HT1080 (cell line): ENCODE measurements around the gene NEURL1. TPM values are rescaled to one million over a fixed set of nuclear protein-coding genes. Genes with fewer than 3 reads are reported as not detected.

Experiments
- total RNA-seq: library from RNA; depleted of rRNA; stranded (reverse); fragments of >200 nt; shearing (Covaris generic); gene quantifications from 2 replicates; pipeline ENCODE4 v1.2.3, GENCODE V29; 2014; rRNA removed

The NEURL1 gene
- total RNA-seq, 1 experiment from 2014 or later: not detected

Other genes with a start within 250 kb of the NEURL1 start
- gene RPEL1, start 247.8 kb upstream of the NEURL1 start, total RNA-seq: not detected in 2 replicates
- gene INA, start 216.6 kb upstream of the NEURL1 start, total RNA-seq: not detected in 2 replicates
- gene PCGF6, start 142.6 kb upstream of the NEURL1 start, total RNA-seq: 16.6 and 17.5 TPM in 2 replicates
- 13.5 and 15.7 TPM in 2 replicates for gene TAF5, start 125.7 kb upstream of the NEURL1 start, total RNA-seq
- gene ATP5MK, start 97.2 kb upstream of the NEURL1 start, total RNA-seq: 285 and 369 TPM in 2 replicates
- 86.0 and 89.4 TPM in 2 replicates for gene PDCD11, start 97.1 kb upstream of the NEURL1 start, total RNA-seq
- not detected in 2 replicates for gene CALHM2, start 41.3 kb upstream of the NEURL1 start, total RNA-seq
- gene CALHM1, start 34.8 kb upstream of the NEURL1 start, total RNA-seq: not detected in 2 replicates
- gene CALHM3, start 14.5 kb upstream of the NEURL1 start, total RNA-seq: not detected in 2 replicates